ENCODE measurements around the gene SALL1.

Gene SALL1

GRCh38 chr16:51103590-51103989 is 47.5 kb downstream of the SALL1 start:
- no peak for TF ChIP-seq CTCF (IDR thresholded peaks at IDR 0.05; ENCODE audit: low read depth, low read length)
- no peak overlapping the region for H3K4me3 ChIP-seq (ENCODE audit: low read depth, low read length)

DNA sequence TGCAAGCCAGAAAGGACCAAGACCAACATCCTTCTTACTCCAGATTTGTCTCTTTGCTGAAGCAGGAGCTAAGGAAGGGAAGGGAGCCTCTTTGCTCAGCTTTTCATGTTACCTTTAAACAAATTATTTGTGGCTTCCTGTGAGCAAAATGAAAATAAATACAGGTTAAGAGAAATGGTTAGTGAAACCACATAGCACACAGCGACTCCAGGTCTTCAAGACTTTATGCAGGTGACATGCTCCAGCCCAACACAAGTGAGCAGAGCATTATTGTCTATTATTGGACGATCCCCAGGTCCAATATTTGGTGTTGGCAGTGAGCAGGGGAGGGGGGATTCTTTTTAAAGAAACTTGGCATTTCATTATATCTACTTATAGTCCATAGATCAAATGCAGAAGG is 53.3 kb downstream of the SALL1 start:
- no peak for TF ChIP-seq CTCF (IDR thresholded peaks at IDR 0.05; ENCODE audit: low read depth, low read length)
- no peak overlapping the region for H3K4me3 ChIP-seq (ENCODE audit: low read depth, low read length)

DNA sequence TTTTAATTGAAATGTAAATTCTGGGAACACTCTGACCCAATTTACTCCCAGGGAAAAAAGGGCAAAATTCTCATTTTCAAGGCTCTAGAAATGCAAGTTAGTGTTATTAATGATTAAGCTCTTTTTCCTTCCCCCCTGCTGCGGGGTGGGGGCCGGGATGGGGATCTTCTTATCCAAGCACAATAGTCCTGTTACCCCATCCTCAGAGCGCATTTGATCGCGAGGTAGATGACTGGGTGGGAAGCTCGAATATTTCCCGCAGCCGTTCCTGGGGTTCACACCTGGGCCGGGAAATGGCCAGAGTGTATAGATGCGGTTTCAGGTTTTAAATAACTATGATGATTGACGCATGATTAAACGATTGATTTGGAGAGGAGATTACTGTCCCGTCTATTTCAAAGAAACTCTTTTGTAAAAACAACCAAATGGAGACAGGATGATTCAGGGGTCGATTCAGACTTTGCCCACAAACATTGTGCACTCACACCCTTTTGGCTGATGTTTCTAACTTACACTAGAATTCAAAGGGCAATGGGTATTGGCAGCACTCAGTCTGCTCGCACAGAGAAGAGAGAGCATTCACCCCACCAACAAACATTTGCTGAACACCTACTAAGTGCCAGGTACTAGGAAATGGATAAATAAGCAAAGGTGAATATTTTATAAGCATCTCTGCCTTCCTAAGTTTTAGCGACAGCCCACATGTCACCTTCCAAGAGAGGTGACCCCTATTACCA is 55.0 kb downstream of the SALL1 start:
- no peak overlapping the region for H3K4me3 ChIP-seq (ENCODE audit: low read depth, low read length)
- no peak for TF ChIP-seq CTCF (IDR thresholded peaks at IDR 0.05; ENCODE audit: low read depth, low read length)

- TF ChIP-seq CTCF (IDR thresholded peaks at IDR 0.05; ENCODE audit: low read depth, low read length): no peak
- H3K4me3 ChIP-seq (ENCODE audit: low read depth, low read length): no peak overlapping the region
Measured at GRCh38 chr16:51095084-51095881, 55.8 kb downstream of the SALL1 start.

DNA sequence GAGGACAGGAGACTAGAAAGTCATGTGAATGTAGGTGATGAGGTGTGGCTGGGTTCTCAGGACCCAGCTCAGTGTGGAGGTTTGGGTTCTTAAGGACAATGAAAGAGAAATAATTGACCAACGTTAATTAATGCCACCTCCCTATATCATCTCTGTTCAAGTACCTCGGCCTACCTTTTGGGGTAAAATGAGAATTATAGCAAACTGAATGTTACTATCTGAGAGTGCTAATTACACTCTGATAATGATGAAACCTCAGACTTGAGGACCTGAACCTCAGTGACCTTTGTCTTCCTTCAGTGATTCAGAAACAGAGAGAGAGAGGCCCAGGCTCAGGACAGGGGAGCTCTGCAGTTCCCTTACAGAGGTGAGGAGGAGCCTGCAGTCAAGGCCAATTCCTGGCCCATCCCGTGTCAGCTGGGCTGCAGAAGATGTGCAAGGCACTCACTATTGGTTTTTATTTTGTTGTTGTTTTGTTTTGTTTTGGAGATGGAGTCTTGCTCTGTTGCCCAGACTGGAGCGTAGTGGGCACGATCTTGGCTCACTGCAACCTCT is 57.3 kb downstream of the SALL1 start:
- no peak overlapping the region for H3K4me3 ChIP-seq (ENCODE audit: low read depth, low read length)
- no peak for TF ChIP-seq CTCF (IDR thresholded peaks at IDR 0.05; ENCODE audit: low read depth, low read length)
